H9 (cell line): Measurements from ENCODE around the gene C1QL4. TPM values are rescaled to one million over a fixed set of nuclear protein-coding genes. Genes with fewer than 3 reads are reported as not detected.

Source experiments
- DNase-seq: peaks from one replicate; pipeline ENCODE4 v3.0.0-alpha.2; 2017
- H2AFZ ChIP-seq: one replicate; pipeline ENCODE4 v1.6.1; 2013; ENCODE audit warnings: mild to moderate bottlenecking, low read length, control low read depth, moderate library complexity
- H2AK5ac ChIP-seq: 2 replicates; pipeline ENCODE4 v1.6.1; 2013; ENCODE audit warnings: low read length, control low read depth, mixed read lengths; ENCODE audit not compliant: insufficient read length
- H2BK120ac ChIP-seq: one replicate; pipeline ENCODE4 v1.6.1; 2013; ENCODE audit warnings: low read depth, mild to moderate bottlenecking, low read length, control low read depth, inconsistent platforms; ENCODE audit not compliant: poor library complexity, severe bottlenecking
- H2BK12ac ChIP-seq: 2 replicates; pipeline ENCODE4 v1.6.1; 2013; ENCODE audit warnings: low read length, control low read depth, mixed read lengths, low read depth; ENCODE audit not compliant: insufficient read length
- H2BK15ac ChIP-seq: 2 replicates; pipeline ENCODE4 v1.6.1; 2013; ENCODE audit warnings: low read depth, low read length, control low read depth
- H2BK20ac ChIP-seq: one replicate; pipeline ENCODE4 v1.6.1; 2013; ENCODE audit warnings: low read depth, mild to moderate bottlenecking, low read length, control low read depth, inconsistent platforms; ENCODE audit not compliant: poor library complexity, severe bottlenecking
- H2BK5ac ChIP-seq: 2 replicates; pipeline ENCODE4 v1.6.1; 2013; ENCODE audit warnings: low read length, control low read depth, mixed read lengths; ENCODE audit not compliant: insufficient read length
- H3K14ac ChIP-seq: 2 replicates; pipeline ENCODE4 v1.6.1; 2013; ENCODE audit warnings: low read length, control low read depth; ENCODE audit not compliant: insufficient read depth
- H3K18ac ChIP-seq: 2 replicates; pipeline ENCODE4 v1.6.1; 2013; ENCODE audit warnings: low read depth, mild to moderate bottlenecking, mixed read lengths, low read length, control low read depth; ENCODE audit not compliant: insufficient read length
- H3K23ac ChIP-seq: 2 replicates; pipeline ENCODE4 v1.6.1; 2013; ENCODE audit warnings: low read length, control low read depth, mixed read lengths, low read depth; ENCODE audit not compliant: insufficient read length
- H3K23me2 ChIP-seq: 2 replicates; pipeline ENCODE4 v1.6.1; 2013; ENCODE audit warnings: low read depth, mild to moderate bottlenecking, mixed read lengths, low read length, control low read depth; ENCODE audit not compliant: insufficient read length, poor library complexity, severe bottlenecking
- H3K27ac ChIP-seq: 2 replicates; pipeline ENCODE4 v1.5.1; 2013; ENCODE audit warnings: low read length, control low read depth, mixed read lengths, low read depth; ENCODE audit not compliant: insufficient read length
- H3K27me3 ChIP-seq: 2 replicates; pipeline ENCODE4 v1.6.1; 2013; ENCODE audit warnings: low read length, control low read depth, inconsistent platforms; ENCODE audit not compliant: insufficient read depth
- H3K4ac ChIP-seq: 2 replicates; pipeline ENCODE4 v1.6.1; 2013; ENCODE audit warnings: low read depth, mild to moderate bottlenecking, control low read depth, inconsistent platforms, low read length, moderate library complexity
- H3K4me1 ChIP-seq: 2 replicates; pipeline ENCODE4 v1.6.1; 2013; ENCODE audit warnings: low read length, control low read depth, inconsistent platforms; ENCODE audit not compliant: insufficient read depth
- H3K4me2 ChIP-seq: 2 replicates; pipeline ENCODE4 v1.6.1; 2013; ENCODE audit warnings: low read length, control low read depth, mixed read lengths; ENCODE audit not compliant: insufficient read length, insufficient read depth
- H3K56ac ChIP-seq: 2 replicates; pipeline ENCODE4 v1.6.1; 2013; ENCODE audit warnings: low read depth, mild to moderate bottlenecking, mixed read lengths, low read length, control low read depth; ENCODE audit not compliant: insufficient read length
- H3K79me1 ChIP-seq: 2 replicates; pipeline ENCODE4 v1.6.1; 2013; ENCODE audit warnings: low read depth, mild to moderate bottlenecking, moderate library complexity, low read length, control low read depth, inconsistent platforms; ENCODE audit not compliant: insufficient read depth, poor library complexity, severe bottlenecking
- H3K79me2 ChIP-seq: 2 replicates; pipeline ENCODE4 v1.6.1; 2013; ENCODE audit warnings: low read length, control low read depth, inconsistent platforms; ENCODE audit not compliant: insufficient read depth
- H3K9ac ChIP-seq: 2 replicates; pipeline ENCODE4 v1.6.1; 2013; ENCODE audit warnings: low read length, control low read depth, mixed read lengths; ENCODE audit not compliant: insufficient read length; ENCODE audit errors: extremely low read depth
- H3K9me3 ChIP-seq: one replicate; pipeline ENCODE4 v1.6.1; 2013; ENCODE audit warnings: low read depth, low read length, inconsistent platforms; ENCODE audit not compliant: control insufficient read depth
- H3T11ph ChIP-seq: one replicate; pipeline ENCODE4 v1.6.1; 2013; ENCODE audit warnings: mild to moderate bottlenecking, low read length, control low read depth, inconsistent platforms
- H4K20me1 ChIP-seq: one replicate; pipeline ENCODE4 v1.6.1; 2013; ENCODE audit not compliant: control insufficient read depth, insufficient read length, insufficient read depth
- H4K5ac ChIP-seq: 2 replicates; pipeline ENCODE4 v1.6.1; 2013; ENCODE audit warnings: low read depth, mild to moderate bottlenecking, mixed read lengths, low read length, control low read depth; ENCODE audit not compliant: insufficient read length
- H4K8ac ChIP-seq: replicated peaks from 2 replicates; pipeline ENCODE4 v1.6.1; 2013; ENCODE audit warnings: low read length, control low read depth, mixed read lengths, low read depth; ENCODE audit not compliant: insufficient read length
- H4K91ac ChIP-seq: 2 replicates; pipeline ENCODE4 v1.6.1; 2013; ENCODE audit warnings: low read depth, mild to moderate bottlenecking, moderate library complexity, mixed read lengths, low read length, control low read depth; ENCODE audit not compliant: insufficient read length
- H3K27ac Mint-ChIP-seq, 3 experiments: 2 replicates in 2 of 3; 3 replicates in 1 of 3; pipeline ENCODE4 v1.8.0; 2020 to 2021; ENCODE audit warnings: mixed read lengths in 3 of 3, mild to moderate bottlenecking in 1 of 3, moderate library complexity in 1 of 3
- H3K27me3 Mint-ChIP-seq: 2 replicates; pipeline ENCODE4 v1.8.0; 2021; ENCODE audit warnings: low read depth, mild to moderate bottlenecking, moderate library complexity, mixed read lengths
- H3K36me3 Mint-ChIP-seq, 3 experiments: 2 replicates in 2 of 3; 3 replicates in 1 of 3; pipeline ENCODE4 v1.8.0; 2020 to 2021; ENCODE audit warnings: low read depth in 3 of 3, mixed read lengths in 3 of 3; ENCODE audit not compliant: insufficient read depth in 1 of 3
- H3K4me1 Mint-ChIP-seq, 2 experiments: 2 replicates each; pipeline ENCODE4 v1.8.0; 2020; ENCODE audit warnings: mixed read lengths in 2 of 2
- H3K4me3 Mint-ChIP-seq, 2 experiments: 2 replicates in 1 of 2; 3 replicates in 1 of 2; pipeline ENCODE4 v1.8.0; 2020 to 2021; ENCODE audit warnings: mild to moderate bottlenecking in 2 of 2, mixed read lengths in 2 of 2, moderate library complexity in 1 of 2
- H3K9me3 Mint-ChIP-seq, 2 experiments: 2 replicates in 1 of 2; 3 replicates in 1 of 2; pipeline ENCODE4 v1.8.0; 2020; ENCODE audit warnings: mild to moderate bottlenecking in 2 of 2, mixed read lengths in 2 of 2, moderate library complexity in 1 of 2
- CTCF ChIP-seq: fragments of 200-600 bp; sonication (generic); conservative IDR thresholded peaks from 3 replicates; pipeline ENCODE4 v1.8.0; 2021; ENCODE audit warnings: antibody characterized with exemption, mild to moderate bottlenecking
- total RNA-seq: library from RNA; stranded (reverse); gene quantifications from 2 replicates; pipeline ENCODE4 v1.2.1, GENCODE V29; 2021

C1QL4 gene
- total RNA-seq, 1 experiment from 2014 or later = 1.9 TPM

GRCh38 chr12:49327368-49327767 is 9.6 kb downstream of the C1QL4 start:
- H3K14ac ChIP-seq = no peak overlapping the region
- H4K8ac ChIP-seq = no peak overlapping the region
- no peaks in the 10 kb centered on the region for H3K9me3 ChIP-seq
- no peak overlapping the region for H3K4me2 ChIP-seq
- no peak overlapping the region for H3K23ac ChIP-seq
- H2BK120ac ChIP-seq = no peak overlapping the region
- H4K5ac ChIP-seq = no peak overlapping the region
- H3K23me2 ChIP-seq = peaks cover 7% of the 10 kb centered on the region
- no peak overlapping the region for H3K27ac Mint-ChIP-seq
- no peak overlapping the region for H3K4ac ChIP-seq
- H3K56ac ChIP-seq = no peak overlapping the region
- no peaks in the 10 kb centered on the region; the same call in 1 of the 2 replicates for H3K79me2 ChIP-seq
- no peak overlapping the region for H4K91ac ChIP-seq
- H2BK5ac ChIP-seq = no peak overlapping the region
- H2BK15ac ChIP-seq = no peak overlapping the region
- H2AFZ ChIP-seq = no peak overlapping the region
- peaks cover 3 to 15% of the 10 kb centered on the region in 2 experiments for H3K4me1 Mint-ChIP-seq
- no peak overlapping the region for H2BK20ac ChIP-seq
- H3K27ac ChIP-seq = no peak overlapping the region
- no peaks in the 10 kb centered on the region for H3K27me3 ChIP-seq
- no peaks in the 10 kb centered on the region for H3K4me1 ChIP-seq
- H3K9me3 Mint-ChIP-seq = no peaks in the 10 kb centered on the region
- H4K20me1 ChIP-seq = no peaks in the 10 kb centered on the region
- H2BK12ac ChIP-seq = no peak overlapping the region
- H3K36me3 Mint-ChIP-seq = peaks cover 19 to 68% (median 57%) of the 10 kb centered on the region in 3 experiments; a peak in 6 of 7 replicates
- H3K4me3 Mint-ChIP-seq = no peak overlapping the region
- H3K79me1 ChIP-seq = peaks cover 3% of the 10 kb centered on the region
- peaks cover 7% of the 10 kb centered on the region for H3K27me3 Mint-ChIP-seq
- no peak overlapping the region for H3K18ac ChIP-seq
- DNase-seq = no peak
- no peak for TF ChIP-seq CTCF
- H2AK5ac ChIP-seq = no peak overlapping the region
- H3K9ac ChIP-seq = no peak overlapping the region
- no peak overlapping the region for H3T11ph ChIP-seq
